ENCODE data around the gene PLCH1.

Gene PLCH1

GRCh38 chr3:155790272-155790925, 45.5 kb upstream of the PLCH1 start:
- H2BK12ac ChIP-seq (ENCODE audit: low read length in 2 of 2) = no peak overlapping the region
- WGBS = 93% methylated on average over 3 of the region's 4 CpGs

GRCh38 chr3:155785662-155786295, 40.9 kb upstream of the PLCH1 start:
- Histone ChIP-seq H3K23ac (ENCODE audit: low read length in 2 of 2) (no peak overlapping the region), H3K27ac (ENCODE audit: low read length, poor library complexity, severe bottlenecking) (no peak overlapping the region), H3K4me3 (ENCODE audit: insufficient read depth in 1 of 2, low read depth in 1 of 2, low read length in 2 of 2) (no peak overlapping the region), H4K91ac (ENCODE audit: low read length) (no peak overlapping the region), H2BK12ac (ENCODE audit: low read length in 2 of 2) (no peak overlapping the region), H3K36me3 (ENCODE audit: control insufficient read depth in 1 of 2, insufficient read depth in 2 of 2, low read depth in 1 of 2, low read length in 2 of 2) (peaks cover 0 to 3% of the 10 kb centered on the region in 2 experiments), H2AK5ac (ENCODE audit: low read length, severe bottlenecking) (no peak overlapping the region), H2AFZ (ENCODE audit: low read depth, low read length) (no peak overlapping the region), H4K8ac (ENCODE audit: low read length) (no peak overlapping the region), H3K27me3 (ENCODE audit: control insufficient read depth in 1 of 2, insufficient read depth in 1 of 2, low read length in 2 of 2) (no peaks in the 10 kb centered on the region), H2BK5ac (ENCODE audit: low read depth, low read length, poor library complexity, severe bottlenecking) (no peak overlapping the region), H3K4me2 (ENCODE audit: low read length, poor library complexity, severe bottlenecking) (no peak overlapping the region), H2BK120ac (ENCODE audit: low read depth, low read length) (no peak overlapping the region), H3K4ac (ENCODE audit: low read depth in 1 of 2, low read length in 2 of 2) (no peak overlapping the region), H3K9me3 (ENCODE audit: control insufficient read depth, low read length) (peaks cover 10% of the 10 kb centered on the region), H2BK15ac (ENCODE audit: low read depth, poor library complexity, severe bottlenecking) (no peak overlapping the region), H3K18ac (ENCODE audit: low read depth in 1 of 2, low read length in 2 of 2) (no peak overlapping the region), H3K9ac (ENCODE audit: low read length) (no peak overlapping the region), H3K79me1 (replicated peaks; ENCODE audit: low read length, poor library complexity, severe bottlenecking) (peaks cover 4% of the 10 kb centered on the region), H3K14ac (ENCODE audit: low read length in 2 of 2) (no peak overlapping the region), H3K4me1 (ENCODE audit: control insufficient read depth, insufficient read depth, low read depth, low read length) (no peaks in the 10 kb centered on the region)
- DNase-seq = no peak

More at GRCh38 chr3:155790272-155790925, 45.5 kb upstream of the PLCH1 start:
- H4K91ac ChIP-seq (ENCODE audit: low read length) = no peak overlapping the region
- no peak overlapping the region for H3K4ac ChIP-seq (ENCODE audit: low read depth in 1 of 2, low read length in 2 of 2)
- H3K14ac ChIP-seq (ENCODE audit: low read length in 2 of 2) = no peak overlapping the region
- H3K4me3 ChIP-seq (ENCODE audit: insufficient read depth in 1 of 2, low read depth in 1 of 2, low read length in 2 of 2) = no peak overlapping the region
- no peak overlapping the region for H4K8ac ChIP-seq (ENCODE audit: low read length)
- no peaks in the 10 kb centered on the region for H3K4me1 ChIP-seq (ENCODE audit: control insufficient read depth, insufficient read depth, low read depth, low read length)
- H3K4me2 ChIP-seq (ENCODE audit: low read length, poor library complexity, severe bottlenecking) = no peak overlapping the region
- no peak overlapping the region for H3K27ac ChIP-seq (ENCODE audit: low read length, poor library complexity, severe bottlenecking)
- H2BK5ac ChIP-seq (ENCODE audit: low read depth, low read length, poor library complexity, severe bottlenecking) = no peak overlapping the region
- H3K9ac ChIP-seq (ENCODE audit: low read length) = no peak overlapping the region
- peaks cover 11 to 13% of the 10 kb centered on the region in 2 experiments for H3K36me3 ChIP-seq (ENCODE audit: control insufficient read depth in 1 of 2, insufficient read depth in 2 of 2, low read depth in 1 of 2, low read length in 2 of 2)
- no peak overlapping the region for H2AK5ac ChIP-seq (ENCODE audit: low read length, severe bottlenecking)
- no peak overlapping the region for H2BK120ac ChIP-seq (ENCODE audit: low read depth, low read length)
- H3K79me1 ChIP-seq (replicated peaks; ENCODE audit: low read length, poor library complexity, severe bottlenecking) = peaks cover 7% of the 10 kb centered on the region
- no peak for DNase-seq
- H2BK15ac ChIP-seq (ENCODE audit: low read depth, poor library complexity, severe bottlenecking) = no peak overlapping the region
- H3K18ac ChIP-seq (ENCODE audit: low read depth in 1 of 2, low read length in 2 of 2) = no peak overlapping the region
- no peaks in the 10 kb centered on the region for H3K9me3 ChIP-seq (ENCODE audit: control insufficient read depth, low read length)
- no peak overlapping the region for H3K23ac ChIP-seq (ENCODE audit: low read length in 2 of 2)
- H3K27me3 ChIP-seq (ENCODE audit: control insufficient read depth in 1 of 2, insufficient read depth in 1 of 2, low read length in 2 of 2) = no peaks in the 10 kb centered on the region
- no peak overlapping the region for H2AFZ ChIP-seq (ENCODE audit: low read depth, low read length)

DNA sequence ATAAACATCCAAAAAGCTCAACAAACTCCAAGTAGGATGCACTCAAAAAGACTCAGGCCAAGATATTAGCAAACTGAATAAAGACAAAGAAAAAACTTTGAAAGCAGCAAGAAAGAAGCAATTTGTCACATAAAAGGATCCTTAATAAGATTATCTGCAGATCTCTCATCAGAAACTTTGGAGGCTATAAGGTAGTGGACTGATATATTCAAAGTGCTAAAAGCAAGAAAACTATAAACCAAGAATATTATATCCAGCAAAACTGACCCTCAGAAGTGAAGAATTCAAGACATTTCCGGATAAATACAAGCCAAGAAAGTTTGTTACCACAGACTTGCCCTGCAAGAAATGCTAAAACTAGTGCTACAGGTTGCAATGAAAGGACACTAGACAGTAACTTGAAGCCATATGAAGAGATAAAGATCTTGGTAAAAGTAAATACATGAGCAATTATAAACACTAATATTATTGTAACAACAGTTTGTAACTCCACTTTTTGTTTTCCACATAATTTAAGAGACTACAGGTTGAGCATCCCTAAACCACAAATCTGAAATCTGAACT, 37.6 kb upstream of the PLCH1 start:
- Histone ChIP-seq H2BK120ac (ENCODE audit: low read depth, low read length) (no peak overlapping the region), H2AK5ac (ENCODE audit: low read length, severe bottlenecking) (no peak overlapping the region), H3K4me1 (ENCODE audit: control insufficient read depth, insufficient read depth, low read depth, low read length) (no peaks in the 10 kb centered on the region), H3K27me3 (ENCODE audit: control insufficient read depth in 1 of 2, insufficient read depth in 1 of 2, low read length in 2 of 2) (no peaks in the 10 kb centered on the region), H3K4me3 (ENCODE audit: insufficient read depth in 1 of 2, low read depth in 1 of 2, low read length in 2 of 2) (no peak overlapping the region), H2BK12ac (ENCODE audit: low read length in 2 of 2) (no peak overlapping the region), H3K23ac (ENCODE audit: low read length in 2 of 2) (no peak overlapping the region), H3K4ac (ENCODE audit: low read depth in 1 of 2, low read length in 2 of 2) (no peak overlapping the region), H3K36me3 (ENCODE audit: control insufficient read depth in 1 of 2, insufficient read depth in 2 of 2, low read depth in 1 of 2, low read length in 2 of 2) (peaks cover 0 to 3% of the 10 kb centered on the region in 2 experiments), H4K8ac (ENCODE audit: low read length) (no peak overlapping the region), H2AFZ (ENCODE audit: low read depth, low read length) (no peak overlapping the region), H3K79me1 (replicated peaks; ENCODE audit: low read length, poor library complexity, severe bottlenecking) (peaks cover 3% of the 10 kb centered on the region), H3K14ac (ENCODE audit: low read length in 2 of 2) (no peak overlapping the region), H3K9me3 (ENCODE audit: control insufficient read depth, low read length) (peaks cover 10% of the 10 kb centered on the region), H3K4me2 (ENCODE audit: low read length, poor library complexity, severe bottlenecking) (no peak overlapping the region), H4K91ac (ENCODE audit: low read length) (no peak overlapping the region), H3K9ac (ENCODE audit: low read length) (no peak overlapping the region), H2BK15ac (ENCODE audit: low read depth, poor library complexity, severe bottlenecking) (no peak overlapping the region), H3K27ac (ENCODE audit: low read length, poor library complexity, severe bottlenecking) (no peak overlapping the region), H3K18ac (ENCODE audit: low read depth in 1 of 2, low read length in 2 of 2) (no peak overlapping the region), H2BK5ac (ENCODE audit: low read depth, low read length, poor library complexity, severe bottlenecking) (no peak overlapping the region)
- 100% methylated on average over 1 of the region's 1 CpG for WGBS
- DNase-seq = no peak

DNA sequence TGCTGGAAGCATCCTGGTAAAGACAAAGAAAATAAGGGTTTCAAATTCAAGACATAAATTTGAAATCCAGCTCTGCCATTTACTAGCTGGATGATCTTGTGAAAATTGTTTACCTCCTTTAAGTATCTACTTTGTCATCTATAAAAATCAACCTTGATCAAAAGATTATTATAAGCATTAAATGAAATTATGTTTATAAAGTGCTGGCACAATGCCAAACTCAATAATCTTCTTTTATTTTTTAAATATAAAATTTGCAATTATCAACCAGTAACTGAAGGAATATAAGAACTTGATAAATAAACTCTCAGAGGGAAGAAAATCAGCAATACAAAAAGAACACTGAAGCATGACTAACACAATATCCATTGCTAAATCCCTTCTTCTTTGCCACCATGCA, 35.4 kb upstream of the PLCH1 start:
- H3K4ac ChIP-seq (ENCODE audit: low read depth in 1 of 2, low read length in 2 of 2) = no peak overlapping the region
- no peak overlapping the region for H3K27ac ChIP-seq (ENCODE audit: low read length, poor library complexity, severe bottlenecking)
- peaks cover 4% of the 10 kb centered on the region for H3K79me1 ChIP-seq (replicated peaks; ENCODE audit: low read length, poor library complexity, severe bottlenecking)
- H3K9ac ChIP-seq (ENCODE audit: low read length) = no peak overlapping the region
- DNase-seq = no peak
- H3K9me3 ChIP-seq (ENCODE audit: control insufficient read depth, low read length) = peaks cover 10% of the 10 kb centered on the region
- H3K18ac ChIP-seq (ENCODE audit: low read depth in 1 of 2, low read length in 2 of 2) = no peak overlapping the region
- no peak overlapping the region for H3K4me2 ChIP-seq (ENCODE audit: low read length, poor library complexity, severe bottlenecking)
- H3K4me1 ChIP-seq (ENCODE audit: control insufficient read depth, insufficient read depth, low read depth, low read length) = no peaks in the 10 kb centered on the region
- no peak overlapping the region for H3K14ac ChIP-seq (ENCODE audit: low read length in 2 of 2)
- H3K36me3 ChIP-seq (ENCODE audit: control insufficient read depth in 1 of 2, insufficient read depth in 2 of 2, low read depth in 1 of 2, low read length in 2 of 2) = peaks cover 0 to 3% of the 10 kb centered on the region in 2 experiments
- no peak overlapping the region for H4K8ac ChIP-seq (ENCODE audit: low read length)
- no peak overlapping the region for H4K91ac ChIP-seq (ENCODE audit: low read length)
- no peak overlapping the region for H3K23ac ChIP-seq (ENCODE audit: low read length in 2 of 2)
- no peak overlapping the region for H2BK12ac ChIP-seq (ENCODE audit: low read length in 2 of 2)
- no peak overlapping the region for H2AK5ac ChIP-seq (ENCODE audit: low read length, severe bottlenecking)
- no peak overlapping the region for H2BK5ac ChIP-seq (ENCODE audit: low read depth, low read length, poor library complexity, severe bottlenecking)
- no peak overlapping the region for H2BK15ac ChIP-seq (ENCODE audit: low read depth, poor library complexity, severe bottlenecking)
- H2AFZ ChIP-seq (ENCODE audit: low read depth, low read length) = no peak overlapping the region
- no peak overlapping the region for H2BK120ac ChIP-seq (ENCODE audit: low read depth, low read length)
- H3K27me3 ChIP-seq (ENCODE audit: control insufficient read depth in 1 of 2, insufficient read depth in 1 of 2, low read length in 2 of 2) = no peaks in the 10 kb centered on the region
- no peak overlapping the region for H3K4me3 ChIP-seq (ENCODE audit: insufficient read depth in 1 of 2, low read depth in 1 of 2, low read length in 2 of 2)
